NOMO-1 treated with DMSO at 0.1 percent for 48 hours (cell line): Measurements from ENCODE around the gene LPO.

Experiments used
- DNase-seq: peaks from one replicate; lab custom pipeline; 2025; ENCODE audit not compliant: unreplicated experiment; lab: John Stamatoyannopoulos, UW

Gene LPO

GRCh38 chr17:58228679-58229078 is 9.7 kb upstream of the LPO start:
- DNase-seq: no peak

- no peak for DNase-seq
Measured at GRCh38 chr17:58229384-58229783, 9.0 kb upstream of the LPO start.

GRCh38 chr17:58229881-58230280 is 8.5 kb upstream of the LPO start:
- no peak for DNase-seq

- DNase-seq: peak; percentile 4
Measured at GRCh38 chr17:58231641-58232040, 6.7 kb upstream of the LPO start.

- DNase-seq: peak; percentile 83
Measured at GRCh38 chr17:58232707-58233156, 5.7 kb upstream of the LPO start.

- DNase-seq: peak; percentile 74
Measured at GRCh38 chr17:58233543-58233942, 4.8 kb upstream of the LPO start.

GRCh38 chr17:58234512-58234911 is 3.9 kb upstream of the LPO start:
- DNase-seq: no peak

- DNase-seq: no peak
Measured at GRCh38 chr17:58235821-58236220, 2.6 kb upstream of the LPO start.

GRCh38 chr17:58236394-58236793 is 2.0 kb upstream of the LPO start:
- no peak for DNase-seq

GRCh38 chr17:58239987-58240386 is 1.6 kb downstream of the LPO start:
- DNase-seq: no peak

GRCh38 chr17:58242171-58242784 is 3.9 kb downstream of the LPO start:
- DNase-seq: no peak

- no peak for DNase-seq
Measured at GRCh38 chr17:58244963-58245362, 6.6 kb downstream of the LPO start.

GRCh38 chr17:58245428-58246103 is 7.2 kb downstream of the LPO start:
- no peak for DNase-seq

GRCh38 chr17:58246104-58246740 is 7.8 kb downstream of the LPO start:
- DNase-seq: no peak

- DNase-seq: no peak
Measured at GRCh38 chr17:58246781-58247180, 8.4 kb downstream of the LPO start.

- DNase-seq: peak; percentile 32
Measured at GRCh38 chr17:58247511-58248363, 9.4 kb downstream of the LPO start.

GRCh38 chr17:58248955-58249269 is 10.5 kb downstream of the LPO start:
- DNase-seq: no peak

- DNase-seq: peak; percentile 66
Measured at GRCh38 chr17:58249270-58250133, 11.1 kb downstream of the LPO start.

GRCh38 chr17:58250344-58251011 is 12.1 kb downstream of the LPO start:
- DNase-seq: no peak

- DNase-seq: no peak
Measured at GRCh38 chr17:58252141-58252540, 13.8 kb downstream of the LPO start.
